G401 (cell line): ENCODE measurements around the gene EMP1. TPM values are rescaled to one million over a fixed set of nuclear protein-coding genes. Genes with fewer than 3 reads are reported as not detected.
A peak's percentile ranks its signal among the peaks of the same experiment; 100 is the strongest.

Source experiments
- DNase-seq: peaks from one replicate; pipeline ENCODE4 v3.0.0-alpha.2; 2015; ENCODE audit warnings: low spot score
- in situ Hi-C: cut with HindIII; loops from 2 replicates; pipeline ENCODE4 v1.10.0; 2016; ENCODE audit warnings: low sequenced_read_pairs, mixed read lengths
- total RNA-seq: library from RNA; depleted of rRNA; stranded (reverse); fragments of >200 nt; shearing (Covaris generic); gene quantifications from 2 replicates; pipeline ENCODE4 v1.2.3, GENCODE V29; 2014

The EMP1 gene
- total RNA-seq, 1 experiment from 2014 or later = 806 TPM

GRCh38 chr12:13210236-13211190 is 14.0 kb downstream of the EMP1 start:
- in situ Hi-C loops = no loop called here
- no peak for DNase-seq

GRCh38 chr12:13211191-13211858 is 14.8 kb downstream of the EMP1 start:
- DNase-seq = no peak
- in situ Hi-C loops = no loop called here

- peak; percentile 82 for DNase-seq
- in situ Hi-C loops = no loop called here
These were observed 15.5 kb downstream of the EMP1 start for GRCh38 chr12:13211859-13212664.

- in situ Hi-C loops = no loop called here
- no peak for DNase-seq
These were observed 18.5 kb downstream of the EMP1 start for GRCh38 chr12:13215056-13215455.

- in situ Hi-C loops = no loop called here
- peak; percentile 44 for DNase-seq
These were observed 22.1 kb downstream of the EMP1 start for GRCh38 chr12:13218641-13219040.

GRCh38 chr12:13219320-13219719 is 22.8 kb downstream of the EMP1 start:
- in situ Hi-C loops = no loop called here
- no peak for DNase-seq

GRCh38 chr12:13220838-13221237 is 24.3 kb downstream of the EMP1 start:
- in situ Hi-C loops = no loop called here
- no peak for DNase-seq

- DNase-seq = peak; percentile 61
- in situ Hi-C loops = no loop called here
These were observed 25.6 kb downstream of the EMP1 start for GRCh38 chr12:13222076-13222475.

GRCh38 chr12:13223179-13223804 is 26.8 kb downstream of the EMP1 start:
- in situ Hi-C loops = no loop called here
- no peak for DNase-seq

- in situ Hi-C loops = no loop called here
These were observed 27.4 kb downstream of the EMP1 start for GRCh38 chr12:13223941-13224340.

GRCh38 chr12:13227191-13227590 is 30.7 kb downstream of the EMP1 start:
- DNase-seq = no peak
- in situ Hi-C loops = no loop called here

More at GRCh38 chr12:13223941-13224340, 27.4 kb downstream of the EMP1 start:
- peak; percentile 49 for DNase-seq

- in situ Hi-C loops = no loop called here
These were observed 32.1 kb downstream of the EMP1 start for GRCh38 chr12:13228579-13228978.

GRCh38 chr12:13229504-13229903 is 33.0 kb downstream of the EMP1 start:
- DNase-seq = no peak
- in situ Hi-C loops = no loop called here

More at GRCh38 chr12:13228579-13228978, 32.1 kb downstream of the EMP1 start:
- DNase-seq = no peak

GRCh38 chr12:13230500-13230899 is 34.0 kb downstream of the EMP1 start:
- DNase-seq = no peak
- in situ Hi-C loops = no loop called here

- in situ Hi-C loops = no loop called here
- DNase-seq = peak; percentile 59
These were observed 37.5 kb downstream of the EMP1 start for GRCh38 chr12:13233830-13234641.

GRCh38 chr12:13238204-13238603 is 41.7 kb downstream of the EMP1 start:
- in situ Hi-C loops = no loop called here
- DNase-seq = no peak

- no peak for DNase-seq
- in situ Hi-C loops = no loop called here
These were observed 45.4 kb downstream of the EMP1 start for GRCh38 chr12:13241833-13242488.

- in situ Hi-C loops = no loop called here
- no peak for DNase-seq
These were observed 46.4 kb downstream of the EMP1 start for GRCh38 chr12:13242936-13243335.
